ENCODE measurements around the gene PITX2.

GRCh38 chr4:110636680-110637407 lies 14.0 kb upstream of the PITX2 start:
- TF ChIP-seq SMC3 (IDR thresholded peaks at IDR 0.05; ENCODE audit: low read depth, low read length) = no peak
- TF ChIP-seq YY1 (IDR thresholded peaks at IDR 0.05; ENCODE audit: low read depth) = no peak
- TF ChIP-seq CTCF (IDR thresholded peaks at IDR 0.05) = no peak
- TF ChIP-seq TAF1 (IDR thresholded peaks at IDR 0.05; ENCODE audit: borderline replicate concordance, low read depth, low read length) = no peak
- TF ChIP-seq FOXJ3 (CRISPR knock-in tag; IDR thresholded peaks at IDR 0.05) = no peak
- TF ChIP-seq CHD2 (IDR thresholded peaks at IDR 0.05; ENCODE audit: low read length, partially characterized antibody) = no peak
